SK-N-SH (cell line): ENCODE measurements around the gene MGLL. TPM values are rescaled to one million over a fixed set of nuclear protein-coding genes. Genes with fewer than 3 reads are reported as not detected.
A peak's percentile ranks its signal among the peaks of the same experiment; 100 is the strongest.

Experiments used
- CTCF ChIA-PET: fragments of 300-600, 350-600 bp; formaldehyde crosslinking; extraction: SDS; loops from one replicate; lab custom pipeline; 2021; lab: Yijun Ruan, JAX
- POLR2A ChIA-PET: fragments of 350-600 bp; sonication (Branson Sonifier 250); formaldehyde crosslinking; extraction: SDS; loops from one replicate; lab custom pipeline; 2020; ENCODE audit warnings: antibody characterized with exemption, inconsistent platforms; lab: Yijun Ruan, JAX
- DNase-seq: peaks from one replicate; pipeline ENCODE4 v3.0.0; 2012
- H2AFZ ChIP-seq: fragments of 200-600 bp; sonication (generic); 2 replicates; pipeline ENCODE4 v1.8.1; 2016; ENCODE audit warnings: antibody characterized with exemption, mild to moderate bottlenecking, low read depth
- H3F3A ChIP-seq: fragments of 200-600 bp; sonication (generic); replicated peaks from 2 replicates; pipeline ENCODE3; 2016; ENCODE audit warnings: antibody characterized with exemption, mild to moderate bottlenecking; ENCODE audit not compliant: insufficient read depth
- H3K27ac ChIP-seq, 2 experiments: fragments of 200-500 bp in 1 of 2; fragments of 200-600 bp in 1 of 2; sonication (Bioruptor generic) in 1 of 2; sonication (generic), shearing (Covaris generic) in 1 of 2; 2 replicates each; pipeline versions ENCODE4 v1.5.1 to v1.6.1; 2014 to 2016; ENCODE audit warnings: low read depth in 2 of 2, inconsistent platforms in 1 of 2, low read length in 1 of 2, mild to moderate bottlenecking in 1 of 2, mixed read lengths in 1 of 2
- H3K27me3 ChIP-seq: fragments of 200-600 bp; sonication (generic), shearing (Covaris generic); 2 replicates; pipeline ENCODE4 v1.6.1; 2016; ENCODE audit warnings: mixed run types; ENCODE audit not compliant: insufficient read depth
- H3K36me3 ChIP-seq, 2 experiments: fragments of 200-500 bp in 1 of 2; fragments of 200-600 bp in 1 of 2; sonication (Bioruptor generic) in 1 of 2; sonication (generic) in 1 of 2; replicated peaks in 1 of 2; 2 replicates each; pipeline versions ENCODE3 to v1.5.1; 2014 to 2016; ENCODE audit warnings: low read length in 1 of 2, mild to moderate bottlenecking in 1 of 2; ENCODE audit not compliant: insufficient read depth in 2 of 2, control insufficient read depth in 1 of 2
- H3K4me1 ChIP-seq, 2 experiments: fragments of 200-500 bp in 1 of 2; fragments of 200-600 bp in 1 of 2; sonication (Bioruptor generic) in 1 of 2; sonication (generic), shearing (Covaris generic) in 1 of 2; 2 replicates each; pipeline versions ENCODE4 v1.5.1 to v1.6.1; 2014 to 2016; ENCODE audit warnings: low read depth in 1 of 2, low read length in 1 of 2, mixed run types in 1 of 2; ENCODE audit not compliant: insufficient read depth in 2 of 2, control insufficient read depth in 1 of 2
- H3K4me2 ChIP-seq: fragments of 200-600 bp; sonication (generic), shearing (Covaris generic); 2 replicates; pipeline ENCODE4 v1.6.1; 2017; ENCODE audit warnings: mixed run types
- H3K4me3 ChIP-seq, 2 experiments: fragments of 200-500 bp in 1 of 2; fragments of 200-600 bp in 1 of 2; sonication (Bioruptor generic) in 1 of 2; sonication (generic), shearing (Covaris generic) in 1 of 2; 2 replicates each; pipeline versions ENCODE4 v1.5.1 to v1.8.1; 2014 to 2016; ENCODE audit warnings: low read depth in 2 of 2, inconsistent platforms in 1 of 2, low read length in 1 of 2, mild to moderate bottlenecking in 1 of 2, mixed read lengths in 1 of 2, moderate library complexity in 1 of 2
- H3K79me2 ChIP-seq: fragments of 200-600 bp; sonication (generic); 2 replicates; pipeline ENCODE4 v1.8.1; 2017; ENCODE audit warnings: mild to moderate bottlenecking; ENCODE audit not compliant: insufficient read depth
- H3K9ac ChIP-seq: fragments of 200-600 bp; sonication (generic); 2 replicates; pipeline ENCODE4 v1.6.1; 2017; ENCODE audit warnings: mixed run types
- H3K9me2 ChIP-seq: fragments of 200-600 bp; sonication (generic); 2 replicates; pipeline ENCODE4 v1.6.1; 2017; ENCODE audit warnings: mixed run types
- H3K9me3 ChIP-seq: fragments of 200-600 bp; sonication (generic); 2 replicates; pipeline ENCODE4 v1.6.1; 2017; ENCODE audit warnings: mixed run types, mild to moderate bottlenecking, moderate library complexity
- H4K20me1 ChIP-seq: fragments of 200-600 bp; sonication (generic); 2 replicates; pipeline ENCODE4 v1.6.1; 2017; ENCODE audit warnings: mild to moderate bottlenecking, mixed run types; ENCODE audit not compliant: insufficient read depth
- EP300 ChIP-seq, 2 experiments: IDR thresholded peaks; 2 replicates each; pipeline versions ENCODE4 v1.4.0 to v1.6.1; 2012; ENCODE audit warnings: borderline replicate concordance in 1 of 2, low read depth in 1 of 2, low read length in 1 of 2
- GABPA ChIP-seq: IDR thresholded peaks from 2 replicates; pipeline ENCODE4 v1.4.0; 2012; ENCODE audit warnings: low read depth, mild to moderate bottlenecking
- MXI1 ChIP-seq: IDR thresholded peaks from 2 replicates; pipeline ENCODE4 v1.6.1; 2012; ENCODE audit warnings: mild to moderate bottlenecking, low read depth, low read length, improper control_type of control experiment
- NFIC ChIP-seq: IDR thresholded peaks from 2 replicates; pipeline ENCODE4 v1.4.0; 2012; ENCODE audit warnings: borderline replicate concordance
- RAD21 ChIP-seq: IDR thresholded peaks from 2 replicates; pipeline ENCODE4 v1.6.1; 2012; ENCODE audit warnings: mild to moderate bottlenecking, low read length
- RCOR1 ChIP-seq: fragments of 150-350 bp; IDR thresholded peaks from 2 replicates; pipeline ENCODE4 v1.6.1; 2017; ENCODE audit warnings: antibody characterized with exemption, low read length
- RXRA ChIP-seq: IDR thresholded peaks from 2 replicates; pipeline ENCODE4 v1.4.0; 2012; ENCODE audit warnings: low read depth, mild to moderate bottlenecking, borderline replicate concordance
- SMC3 ChIP-seq: IDR thresholded peaks from 2 replicates; pipeline ENCODE4 v1.6.1; 2012; ENCODE audit warnings: low read depth, low read length, improper control_type of control experiment
- TAF1 ChIP-seq: IDR thresholded peaks from 2 replicates; pipeline ENCODE4 v1.6.1; 2012; ENCODE audit warnings: low read depth, mild to moderate bottlenecking, low read length, moderate library complexity, borderline replicate concordance
- TCF12 ChIP-seq: IDR thresholded peaks from 2 replicates; pipeline ENCODE4 v1.4.0; 2012
- USF2 ChIP-seq: fragments of 150-350 bp; IDR thresholded peaks from 2 replicates; pipeline ENCODE4 v1.6.1; 2017; ENCODE audit warnings: antibody characterized with exemption, low read length, low read depth, borderline replicate concordance
- WGBS: methylation state at CpG from one replicate; pipeline ENCODE4 v1.1.6; 2017; ENCODE audit warnings: low lambda C conversion rate; 5-methylcytosine and 5-hydroxymethylcytosine counted together
- polyA plus RNA-seq, 3 experiments: library from polyadenylated mRNA; depleted of rRNA; stranded (reverse); fragments of >200 nt; gene quantifications; 2 replicates each; pipeline ENCODE4 v1.2.3, GENCODE V29; 2012
- TF ChIP-seq, protein P1 (sequence below): IDR thresholded peaks from 2 replicates; pipeline ENCODE4 v1.4.0; 2012; ENCODE audit warnings: low read depth
- TF ChIP-seq, protein P2 (sequence below): IDR thresholded peaks from 2 replicates; pipeline ENCODE4; 2012

MGLL gene
- polyA plus RNA-seq, 1 of the 3 experiments (the other 2 are of a cell fraction) = 2.2 TPM

GRCh38 chr3:127794402-127794801 is 27.9 kb downstream of the MGLL start (continued):
- TF ChIP-seq GABPA (no peak), TAF1 (no peak)
- TF ChIP-seq, all 33 proteins: peak for 0

- H3K4me3 ChIP-seq = no peak overlapping the region
- DNase-seq = no peak
- H3K27me3 ChIP-seq = no peaks in the 10 kb centered on the region
- H3K79me2 ChIP-seq = no peaks in the 10 kb centered on the region
- no peak for TF ChIP-seq RXRA
- TF ChIP-seq MXI1 = no peak
- peak in 1 of 2 experiments; percentile 27; a peak in 1 of 4 replicates for TF ChIP-seq EP300 (IDR thresholded peaks at IDR 0.05; ENCODE audit: borderline replicate concordance in 1 of 2, low read depth in 1 of 2, low read length in 1 of 2)
- TF ChIP-seq, protein P1, sequence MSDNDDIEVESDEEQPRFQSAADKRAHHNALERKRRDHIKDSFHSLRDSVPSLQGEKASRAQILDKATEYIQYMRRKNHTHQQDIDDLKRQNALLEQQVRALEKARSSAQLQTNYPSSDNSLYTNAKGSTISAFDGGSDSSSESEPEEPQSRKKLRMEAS = peak; percentile 94
- TF ChIP-seq TCF12 = peak; percentile 68
- peak; percentile 94 for TF ChIP-seq NFIC
- TF ChIP-seq RCOR1 = 0 out of 2 replicates have a peak, but pooled peaks have one; percentile 12
- TF ChIP-seq, protein P2, sequence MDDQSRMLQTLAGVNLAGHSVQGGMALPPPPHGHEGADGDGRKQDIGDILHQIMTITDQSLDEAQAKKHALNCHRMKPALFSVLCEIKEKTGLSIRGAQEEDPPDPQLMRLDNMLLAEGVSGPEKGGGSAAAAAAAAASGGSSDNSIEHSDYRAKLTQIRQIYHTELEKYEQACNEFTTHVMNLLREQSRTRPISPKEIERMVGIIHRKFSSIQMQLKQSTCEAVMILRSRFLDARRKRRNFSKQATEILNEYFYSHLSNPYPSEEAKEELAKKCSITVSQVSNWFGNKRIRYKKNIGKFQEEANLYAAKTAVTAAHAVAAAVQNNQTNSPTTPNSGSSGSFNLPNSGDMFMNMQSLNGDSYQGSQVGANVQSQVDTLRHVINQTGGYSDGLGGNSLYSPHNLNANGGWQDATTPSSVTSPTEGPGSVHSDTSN = peak; percentile 41; the same call in 1 of the 2 replicates
- ChIA-PET CTCF (interaction anchor here (0.6 to 2.0 kb wide), 3 partner anchors 30 to 243 kb away, joined by 3 to 7 read pairs (median 3); partner anchors contain the start of gene MGLL), POLR2A (no interaction called here)
- no peaks in the 10 kb centered on the region for H3K9me3 ChIP-seq
- WGBS = 64% methylated on average over 18 of the region's 18 CpGs
- H4K20me1 ChIP-seq = no peaks in the 10 kb centered on the region
- no peak overlapping the region for H2AFZ ChIP-seq
- no peaks in the 10 kb centered on the region for H3F3A ChIP-seq
- no peak overlapping the region; the same call in 1 of the 2 replicates for H3K4me2 ChIP-seq
- H3K36me3 ChIP-seq = no peaks in the 10 kb centered on the region
- H3K9me2 ChIP-seq = no peaks in the 10 kb centered on the region
- H3K9ac ChIP-seq = no peak overlapping the region
- peak overlapping the region in 1 of 2 experiments; percentile 5; a peak in 1 of 4 replicates for H3K27ac ChIP-seq
- H3K4me1 ChIP-seq = peaks cover 11 to 52% of the 10 kb centered on the region in 2 experiments; a peak in 3 of 4 replicates
Measured at GRCh38 chr3:127792541-127793292, 29.6 kb downstream of the MGLL start.

DNA sequence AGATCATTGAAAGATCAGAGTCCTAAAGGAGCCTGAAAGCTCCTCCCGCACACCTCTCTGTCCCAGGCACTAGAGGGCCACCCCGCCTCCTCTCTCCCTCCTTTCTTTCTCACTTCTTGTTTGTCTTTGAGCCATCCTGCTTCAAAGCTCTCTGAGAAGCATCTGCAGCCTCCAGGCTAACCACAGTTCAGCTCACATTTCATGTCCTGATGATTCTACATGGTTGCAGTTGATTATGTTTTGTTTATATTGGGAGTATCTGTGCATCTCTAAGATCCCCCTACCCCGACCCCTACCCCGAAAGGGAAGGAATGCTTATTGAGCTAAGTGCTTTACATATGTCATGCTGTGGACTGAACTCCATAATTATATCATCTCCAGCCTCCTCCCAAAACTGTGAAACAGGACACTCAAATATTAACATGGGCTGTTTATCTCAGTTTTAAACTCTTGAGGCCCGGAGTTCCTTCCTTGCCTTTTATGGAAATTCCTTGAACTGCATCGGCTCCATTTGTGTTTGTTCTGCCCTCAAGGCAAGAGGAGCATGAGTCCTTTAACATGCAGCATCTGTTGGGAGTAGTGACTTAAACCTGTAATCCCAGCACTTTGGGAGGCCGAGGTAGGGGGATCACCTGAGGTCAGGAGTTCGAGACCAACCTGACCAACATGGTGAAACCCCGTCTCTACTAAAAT is 30.9 kb downstream of the MGLL start:
- Histone ChIP-seq H3K4me2 (no peak overlapping the region), H3K27me3 (no peaks in the 10 kb centered on the region), H2AFZ (no peak overlapping the region), H3K9me2 (no peaks in the 10 kb centered on the region), H3K4me1 (peaks cover 11 to 56% of the 10 kb centered on the region in 2 experiments; a peak in 3 of 4 replicates), H3K27ac (no peak overlapping the region), H3F3A (no peaks in the 10 kb centered on the region), H3K4me3 (no peak overlapping the region), H4K20me1 (no peaks in the 10 kb centered on the region), H3K36me3 (no peaks in the 10 kb centered on the region), H3K79me2 (no peaks in the 10 kb centered on the region), H3K9me3 (no peaks in the 10 kb centered on the region), H3K9ac (no peak overlapping the region)
- TF ChIP-seq USF2 (no peak), SMC3 (0 out of 2 replicates have a peak, but pooled peaks have one; percentile 6), RAD21 (peak; percentile 29)
- POLR2A ChIA-PET = no interaction called here
- CTCF ChIA-PET = interaction anchor here (1.1 to 3.3 kb wide), 3 partner anchors 31 to 168 kb away, joined by 4 to 11 read pairs (median 4); partner anchors contain the start of gene MGLL
- DNase-seq = no peak
- 80% methylated on average over 9 of the region's 9 CpGs for WGBS
